ENCODE results near the gene VSTM1. TPM values are rescaled to one million over a fixed set of nuclear protein-coding genes. Genes with fewer than 3 reads are reported as not detected.

Gene VSTM1
- polyA plus RNA-seq, 3 donors, result 3.7 to 172 (median 137) TPM

- Histone ChIP-seq H4K20me1 (ENCODE audit: insufficient read depth, low read length) (no peaks in the 10 kb centered on the region), H3K27ac (ENCODE audit: low read depth in 1 of 2, low read length in 2 of 2) (no peak overlapping the region), H2AFZ (ENCODE audit: insufficient read depth, low read depth, low read length, poor library complexity, severe bottlenecking) (no peak overlapping the region), H3K27me3 (ENCODE audit: control insufficient read depth in 2 of 2, insufficient read depth in 2 of 2, low read length in 2 of 2) (peaks cover 26 to 59% of the 10 kb centered on the region in 2 donors), H3K79me2 (ENCODE audit: insufficient read depth, low read length) (no peaks in the 10 kb centered on the region), H3K9me3 (replicated peaks in 1 of 2; ENCODE audit: control insufficient read depth in 1 of 2, insufficient read depth in 1 of 2, low read length in 2 of 2) (peaks cover 0 to 7% of the 10 kb centered on the region in 2 donors), H3K4me3 (replicated peaks in 1 of 3; ENCODE audit: low read depth in 2 of 3, low read length in 3 of 3) (no peak overlapping the region), H3K9ac (ENCODE audit: insufficient read depth, low read length, poor library complexity, severe bottlenecking) (no peak overlapping the region), H3K4me2 (replicated peaks; ENCODE audit: extremely low read depth, low read length, poor library complexity, severe bottlenecking) (peak overlapping the region; percentile 65), H3K4me1 (ENCODE audit: control insufficient read depth in 1 of 2, insufficient read depth in 2 of 2, low read length in 2 of 2) (peaks cover 5 to 8% of the 10 kb centered on the region in 2 donors), H3K36me3 (replicated peaks in 1 of 2; ENCODE audit: control insufficient read depth in 1 of 2, insufficient read depth in 2 of 2, low read length in 2 of 2) (no peaks in the 10 kb centered on the region)
- Mint-ChIP-seq H3K27ac (peak overlapping the region in 1 of 7 donors; percentile 56), H3K36me3 (peaks cover 5 to 7% of the 10 kb centered on the region in 2 donors), H3K4me1 (peaks cover 5% of the 10 kb centered on the region), H3K27me3 (ENCODE audit: low read depth in 3 of 3) (peaks cover 62 to 76% (median 64%) of the 10 kb centered on the region in 3 donors), H3K4me3 (peak overlapping the region; percentile 74 to 88), H3K9me3 (peaks cover 0 to 15% (median 9%) of the 10 kb centered on the region in 7 donors)
- no peak for TF ChIP-seq CTCF (IDR thresholded peaks at IDR 0.05)
- DNase-seq, result no peak
- intact Hi-C loops (cut with micrococcal nuclease), result no loop called here
- 86% methylated on average over 9 of the region's 9 CpGs for WGBS (ENCODE audit: insufficient coverage)
Observed at GRCh38 chr19:53992211-53992610, 71.5 kb downstream of the VSTM1 start.

GRCh38 chr19:53991224-53992113 lies 72.2 kb downstream of the VSTM1 start, which contains the start of gene CACNG6:
Gene CACNG6, plus strand, starts transcription at chr19:53991637. Its CDS starts 1,241 bp downstream, at chr19:53992878.
- H3K4me1 Mint-ChIP-seq, result peaks cover 5% of the 10 kb centered on the region
- Histone ChIP-seq H3K79me2 (ENCODE audit: insufficient read depth, low read length) (no peaks in the 10 kb centered on the region), H3K4me3 (replicated peaks in 1 of 3; ENCODE audit: low read depth in 2 of 3, low read length in 3 of 3) (peak within 1 kb of the TSS; percentile 16 to 74 (median 28)), H3K27ac (ENCODE audit: low read depth in 1 of 2, low read length in 2 of 2) (no peak within 1 kb of the TSS), H2AFZ (ENCODE audit: insufficient read depth, low read depth, low read length, poor library complexity, severe bottlenecking) (peak within 1 kb of the TSS; percentile 74), H3K9me3 (replicated peaks in 1 of 2; ENCODE audit: control insufficient read depth in 1 of 2, insufficient read depth in 1 of 2, low read length in 2 of 2) (peaks cover 0 to 7% of the 10 kb centered on the region in 2 donors), H3K4me1 (ENCODE audit: control insufficient read depth in 1 of 2, insufficient read depth in 2 of 2, low read length in 2 of 2) (peaks cover 5 to 8% of the 10 kb centered on the region in 2 donors), H3K4me2 (replicated peaks; ENCODE audit: extremely low read depth, low read length, poor library complexity, severe bottlenecking) (peak within 1 kb of the TSS; percentile 65), H4K20me1 (ENCODE audit: insufficient read depth, low read length) (no peaks in the 10 kb centered on the region), H3K36me3 (replicated peaks in 1 of 2; ENCODE audit: control insufficient read depth in 1 of 2, insufficient read depth in 2 of 2, low read length in 2 of 2) (no peaks in the 10 kb centered on the region), H3K27me3 (ENCODE audit: control insufficient read depth in 2 of 2, insufficient read depth in 2 of 2, low read length in 2 of 2) (peaks cover 26 to 62% of the 10 kb centered on the region in 2 donors), H3K9ac (ENCODE audit: insufficient read depth, low read length, poor library complexity, severe bottlenecking) (peak within 1 kb of the TSS; percentile 49)
- H3K36me3 Mint-ChIP-seq, result peaks cover 5 to 7% of the 10 kb centered on the region in 2 donors
- peak; percentile 19 to 29 (median 21) for DNase-seq
- WGBS (ENCODE audit: insufficient coverage), result 7% methylated on average over 49 of the region's 66 CpGs
- H3K27ac Mint-ChIP-seq, result peak within 1 kb of the TSS in 1 of 7 donors; percentile 56
- H3K4me3 Mint-ChIP-seq, result peak within 1 kb of the TSS; percentile 75 to 88
- intact Hi-C loops (cut with micrococcal nuclease), result no loop called here
- TF ChIP-seq CTCF (IDR thresholded peaks at IDR 0.05), result no peak
- H3K27me3 Mint-ChIP-seq (ENCODE audit: low read depth in 3 of 3), result peaks cover 58 to 72% (median 60%) of the 10 kb centered on the region in 3 donors
- H3K9me3 Mint-ChIP-seq, result peaks cover 0 to 15% (median 9%) of the 10 kb centered on the region in 7 donors

Small RNAs within 50 kb of the gene (small RNA-seq; reads per million reads assigned to genes)
- gene AC012314.20 (ENCODE audit: insufficient read length, low read depth), result not detected

Other genes starting within 250 kb of the VSTM1 start
- gene NLRP12, start 239.6 kb downstream of the VSTM1 start, polyA plus RNA-seq, result 10 to 100 TPM; 40.5 to 64.9 (median 47.0) TPM
- gene MYADM, start 196.0 kb downstream of the VSTM1 start, polyA plus RNA-seq, result 100 to 1,000 TPM; 162 to 310 (median 254) TPM
- gene PRKCG, start 181.7 kb downstream of the VSTM1 start, polyA plus RNA-seq, result under 1 TPM in 1 of 3 donors, not detected in 2; 0.01 TPM
- not detected for gene CACNG7, start 154.6 kb downstream of the VSTM1 start, polyA plus RNA-seq
- under 1 TPM in 1 of 3 donors, not detected in 2; 0.05 TPM for gene CACNG8, start 101.0 kb downstream of the VSTM1 start, polyA plus RNA-seq
- gene CACNG6, start 72.3 kb downstream of the VSTM1 start, polyA plus RNA-seq, result under 1 TPM in 2 of 3 donors, not detected in 1; 0.08 to 0.18 TPM
- gene TARM1, start 17.5 kb upstream of the VSTM1 start, polyA plus RNA-seq, result 1 to 10 TPM in 1 of 3 donors, under 1 TPM in 1, not detected in 1; 0.89 to 1.2 TPM
- gene OSCAR, start 36.9 kb upstream of the VSTM1 start, polyA plus RNA-seq, result 100 to 1,000 TPM in 2 of 3 donors, 10 to 100 TPM in 1; 81.4 to 270 (median 126) TPM
- gene NDUFA3, start 39.0 kb upstream of the VSTM1 start, polyA plus RNA-seq, result 100 to 1,000 TPM in 2 of 3 donors, 10 to 100 TPM in 1; 46.4 to 396 (median 333) TPM
- 10 to 100 TPM in 1 of 3 donors, 1 to 10 TPM in 2; 7.0 to 11.5 (median 9.5) TPM for gene TFPT, start 51.8 kb upstream of the VSTM1 start, polyA plus RNA-seq
- 10 to 100 TPM; 34.4 to 51.8 (median 37.6) TPM for gene PRPF31, start 51.9 kb upstream of the VSTM1 start, polyA plus RNA-seq
- 10 to 100 TPM in 1 of 3 donors, 1 to 10 TPM in 2; 3.0 to 22.5 (median 4.2) TPM for gene CNOT3, start 73.9 kb upstream of the VSTM1 start, polyA plus RNA-seq
- 1 to 10 TPM; 3.4 to 5.4 (median 4.2) TPM for gene LENG1, start 95.8 kb upstream of the VSTM1 start, polyA plus RNA-seq
- gene TMC4, start 109.3 kb upstream of the VSTM1 start, polyA plus RNA-seq, result 1 to 10 TPM; 1.5 to 2.5 (median 2.1) TPM
- 100 to 1,000 TPM in 2 of 3 donors, 10 to 100 TPM in 1; 84.0 to 115 (median 111) TPM for gene MBOAT7, start 125.7 kb upstream of the VSTM1 start, polyA plus RNA-seq
- gene TSEN34, start 127.4 kb upstream of the VSTM1 start, polyA plus RNA-seq, result 100 to 1,000 TPM in 2 of 3 donors, 10 to 100 TPM in 1; 59.3 to 125 (median 109) TPM
- 1,000 to 10,000 TPM in 1 of 3 donors, 100 to 1,000 TPM in 2; 756 to 4,259 (median 983) TPM for gene RPS9, start 137.0 kb upstream of the VSTM1 start, polyA plus RNA-seq
- gene LILRB3, start 159.1 kb upstream of the VSTM1 start, polyA plus RNA-seq, result 100 to 1,000 TPM in 2 of 3 donors, 10 to 100 TPM in 1; 62.9 to 455 (median 104) TPM
- 100 to 1,000 TPM in 2 of 3 donors, 10 to 100 TPM in 1; 65.7 to 150 (median 143) TPM for gene LILRA6, start 178.9 kb upstream of the VSTM1 start, polyA plus RNA-seq
- 1 to 10 TPM in 1 of 3 donors, under 1 TPM in 2; 0.14 to 1.1 (median 0.17) TPM for gene LILRB5, start 193.4 kb upstream of the VSTM1 start, polyA plus RNA-seq
- gene LILRB2, start 217.2 kb upstream of the VSTM1 start, polyA plus RNA-seq, result 100 to 1,000 TPM; 111 to 574 (median 172) TPM
- gene LILRA5, start 249.3 kb upstream of the VSTM1 start, polyA plus RNA-seq, result 100 to 1,000 TPM; 348 to 580 (median 516) TPM

Data from CD14-positive monocyte (primary cell).